ENCODE data around the gene MAPKAP1. TPM values are rescaled to one million over a fixed set of nuclear protein-coding genes. Genes with fewer than 3 reads are reported as not detected.

Gene MAPKAP1
- total RNA-seq, 2 donors from 2014 or later: 62.1 to 78.9 TPM

GRCh38 chr9:125510980-125511379 lies 196.0 kb downstream of the MAPKAP1 start:
- no peak for TF ChIP-seq CTCF (IDR thresholded peaks at IDR 0.05)
- no peaks in the 10 kb centered on the region for H3K36me3 ChIP-seq
- peaks cover 0 to 33% of the 10 kb centered on the region in 2 donors for H3K4me1 ChIP-seq
- no peak overlapping the region for H3K27ac ChIP-seq
- no peaks in the 10 kb centered on the region for H3K27me3 ChIP-seq
- DNase-seq (ENCODE audit: low spot score): no peak
- no peaks in the 10 kb centered on the region for H3K9me3 ChIP-seq
- no peak overlapping the region for H3K4me3 ChIP-seq

- Histone ChIP-seq H3K27ac (no peak overlapping the region), H3K4me3 (no peak overlapping the region), H3K9me3 (no peaks in the 10 kb centered on the region), H3K4me1 (peaks cover 0 to 32% of the 10 kb centered on the region in 2 donors), H3K36me3 (no peaks in the 10 kb centered on the region), H3K27me3 (no peaks in the 10 kb centered on the region)
- no peak for DNase-seq (ENCODE audit: low spot score)
- no peak for TF ChIP-seq CTCF (IDR thresholded peaks at IDR 0.05)
These were observed 197.5 kb downstream of the MAPKAP1 start for GRCh38 chr9:125509476-125509875.

- no peak overlapping the region for H3K4me3 ChIP-seq
- H3K4me1 ChIP-seq: peaks cover 0 to 19% of the 10 kb centered on the region in 2 donors
- H3K9me3 ChIP-seq: no peaks in the 10 kb centered on the region
- no peaks in the 10 kb centered on the region for H3K36me3 ChIP-seq
- no peak overlapping the region for H3K27ac ChIP-seq
- TF ChIP-seq CTCF (IDR thresholded peaks at IDR 0.05): no peak
- DNase-seq (ENCODE audit: low spot score): no peak
- H3K27me3 ChIP-seq: no peaks in the 10 kb centered on the region
These were observed 198.8 kb downstream of the MAPKAP1 start for GRCh38 chr9:125508249-125508648.

GRCh38 chr9:125507226-125507625 lies 199.8 kb downstream of the MAPKAP1 start:
- Histone ChIP-seq H3K9me3 (no peaks in the 10 kb centered on the region), H3K27ac (peak overlapping the region in 1 of 2 donors; percentile 24), H3K4me3 (no peak overlapping the region), H3K36me3 (no peaks in the 10 kb centered on the region), H3K4me1 (peaks cover 0 to 17% of the 10 kb centered on the region in 2 donors), H3K27me3 (no peaks in the 10 kb centered on the region)
- no peak for DNase-seq (ENCODE audit: low spot score)
- no peak for TF ChIP-seq CTCF (IDR thresholded peaks at IDR 0.05)

- no peak overlapping the region for H3K4me3 ChIP-seq
- no peaks in the 10 kb centered on the region for H3K27me3 ChIP-seq
- H3K36me3 ChIP-seq: no peaks in the 10 kb centered on the region
- no peaks in the 10 kb centered on the region for H3K9me3 ChIP-seq
- H3K4me1 ChIP-seq: peaks cover 0 to 8% of the 10 kb centered on the region in 2 donors
- no peak for DNase-seq (ENCODE audit: low spot score)
- no peak overlapping the region for H3K27ac ChIP-seq
- no peak for TF ChIP-seq CTCF (IDR thresholded peaks at IDR 0.05)
These were observed 201.0 kb downstream of the MAPKAP1 start for GRCh38 chr9:125505988-125506438.

GRCh38 chr9:125504616-125505015 lies 202.4 kb downstream of the MAPKAP1 start:
- H3K4me1 ChIP-seq: peaks cover 0 to 5% of the 10 kb centered on the region in 2 donors
- no peaks in the 10 kb centered on the region for H3K27me3 ChIP-seq
- no peak for DNase-seq (ENCODE audit: low spot score)
- no peak overlapping the region for H3K4me3 ChIP-seq
- no peaks in the 10 kb centered on the region for H3K36me3 ChIP-seq
- no peak overlapping the region for H3K27ac ChIP-seq
- no peak for TF ChIP-seq CTCF (IDR thresholded peaks at IDR 0.05)
- H3K9me3 ChIP-seq: no peaks in the 10 kb centered on the region

All from right atrium auricular region (tissue), 2 donors.